NCI-H146 treated with DMSO at 0.1 percent for 48 hours (cell line): ENCODE results near the gene SRBD1.

ENCODE experiments used
- DNase-seq: peaks from one replicate; lab custom pipeline; 2025; ENCODE audit not compliant: unreplicated experiment; lab: John Stamatoyannopoulos, UW

The SRBD1 gene

GRCh38 chr2:45469314-45470099, 141.6 kb downstream of the SRBD1 start:
- peak; percentile 85 for DNase-seq

GRCh38 chr2:45468279-45468678, 142.8 kb downstream of the SRBD1 start:
- no peak for DNase-seq

GRCh38 chr2:45466053-45466452, 145.0 kb downstream of the SRBD1 start:
- DNase-seq, result peak; percentile 5

- no peak for DNase-seq
Measured at GRCh38 chr2:45460825-45461224, 150.2 kb downstream of the SRBD1 start.

- no peak for DNase-seq
Measured at GRCh38 chr2:45459860-45460259, 151.2 kb downstream of the SRBD1 start.

- no peak for DNase-seq
Measured at GRCh38 chr2:45458909-45459563, 152.0 kb downstream of the SRBD1 start.

- DNase-seq, result no peak
Measured at GRCh38 chr2:45457211-45457945, 153.7 kb downstream of the SRBD1 start.

GRCh38 chr2:45452866-45453265, 158.2 kb downstream of the SRBD1 start:
- DNase-seq, result no peak

- DNase-seq, result peak; percentile 34
Measured at GRCh38 chr2:45450634-45451033, 160.4 kb downstream of the SRBD1 start.

GRCh38 chr2:45448217-45448616, 162.8 kb downstream of the SRBD1 start:
- no peak for DNase-seq

- no peak for DNase-seq
Measured at GRCh38 chr2:45446016-45446415, 165.1 kb downstream of the SRBD1 start.

GRCh38 chr2:45445037-45445436, 166.0 kb downstream of the SRBD1 start:
- DNase-seq, result no peak

- DNase-seq, result no peak
Measured at GRCh38 chr2:45443012-45443411, 168.1 kb downstream of the SRBD1 start.

GRCh38 chr2:45442026-45442425, 169.0 kb downstream of the SRBD1 start:
- no peak for DNase-seq

GRCh38 chr2:45441571-45441970, 169.5 kb downstream of the SRBD1 start:
- DNase-seq, result no peak

GRCh38 chr2:45439788-45440773, 171.0 kb downstream of the SRBD1 start:
- no peak for DNase-seq

- no peak for DNase-seq
Measured at GRCh38 chr2:45438872-45439665, 172.0 kb downstream of the SRBD1 start.

GRCh38 chr2:45436456-45436855, 174.6 kb downstream of the SRBD1 start:
- no peak for DNase-seq

- no peak for DNase-seq
Measured at GRCh38 chr2:45435316-45435715, 175.8 kb downstream of the SRBD1 start.

- no peak for DNase-seq
Measured at GRCh38 chr2:45433363-45433762, 177.7 kb downstream of the SRBD1 start.
